ENCODE data around the gene CDH13.

DNA sequence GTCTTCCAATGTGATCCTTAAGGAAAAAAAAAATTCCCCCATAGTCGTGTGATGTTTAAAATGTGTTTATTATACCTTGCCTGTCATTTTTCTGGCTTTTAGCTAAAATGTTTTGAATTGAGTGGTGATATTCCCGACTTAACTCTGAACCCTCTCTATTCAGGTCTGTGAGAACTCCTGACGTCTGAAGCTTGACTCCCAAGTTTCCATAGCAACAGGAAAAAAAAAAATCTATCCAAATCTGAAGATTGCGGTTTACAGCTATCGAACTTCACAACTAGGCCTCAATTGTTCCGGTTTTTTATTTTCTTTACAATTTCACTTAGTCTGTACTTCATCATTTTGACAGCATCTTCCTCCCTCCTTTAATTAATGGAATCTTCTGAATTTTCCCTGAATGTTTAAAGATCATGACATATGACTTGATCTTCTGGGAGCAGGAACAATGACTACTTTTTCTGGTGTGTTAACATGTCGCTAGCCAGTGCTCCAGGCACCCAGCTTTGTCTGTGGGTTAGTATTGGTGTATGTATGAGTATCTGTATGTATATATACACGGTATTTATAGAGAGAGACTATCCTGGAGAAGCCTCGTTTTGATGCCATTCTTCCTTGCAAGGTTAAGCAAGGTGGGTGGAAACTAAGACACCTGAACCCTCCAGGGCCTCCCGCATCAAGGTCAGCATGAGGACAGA, 1168.2 kb downstream of the CDH13 start:
- TF ChIP-seq TCF4 (CRISPR knock-in tag; IDR thresholded peaks at IDR 0.05; ENCODE audit: borderline replicate concordance) (no peak), ZFP3 (CRISPR knock-in tag; IDR thresholded peaks at IDR 0.05) (no peak), TOX (CRISPR knock-in tag; IDR thresholded peaks at IDR 0.05; ENCODE audit: borderline replicate concordance) (no peak), RARB (CRISPR knock-in tag; IDR thresholded peaks at IDR 0.05) (no peak), ZNF8 (CRISPR knock-in tag; IDR thresholded peaks at IDR 0.05) (no peak), PPARA (CRISPR knock-in tag; IDR thresholded peaks at IDR 0.05; ENCODE audit: borderline replicate concordance) (no peak), GLIS3 (CRISPR knock-in tag; IDR thresholded peaks at IDR 0.05) (no peak), BACH2 (CRISPR knock-in tag; IDR thresholded peaks at IDR 0.05; ENCODE audit: borderline replicate concordance) (no peak), OSR1 (CRISPR knock-in tag; IDR thresholded peaks at IDR 0.05) (no peak)
- TF ChIP-seq, protein P1, sequence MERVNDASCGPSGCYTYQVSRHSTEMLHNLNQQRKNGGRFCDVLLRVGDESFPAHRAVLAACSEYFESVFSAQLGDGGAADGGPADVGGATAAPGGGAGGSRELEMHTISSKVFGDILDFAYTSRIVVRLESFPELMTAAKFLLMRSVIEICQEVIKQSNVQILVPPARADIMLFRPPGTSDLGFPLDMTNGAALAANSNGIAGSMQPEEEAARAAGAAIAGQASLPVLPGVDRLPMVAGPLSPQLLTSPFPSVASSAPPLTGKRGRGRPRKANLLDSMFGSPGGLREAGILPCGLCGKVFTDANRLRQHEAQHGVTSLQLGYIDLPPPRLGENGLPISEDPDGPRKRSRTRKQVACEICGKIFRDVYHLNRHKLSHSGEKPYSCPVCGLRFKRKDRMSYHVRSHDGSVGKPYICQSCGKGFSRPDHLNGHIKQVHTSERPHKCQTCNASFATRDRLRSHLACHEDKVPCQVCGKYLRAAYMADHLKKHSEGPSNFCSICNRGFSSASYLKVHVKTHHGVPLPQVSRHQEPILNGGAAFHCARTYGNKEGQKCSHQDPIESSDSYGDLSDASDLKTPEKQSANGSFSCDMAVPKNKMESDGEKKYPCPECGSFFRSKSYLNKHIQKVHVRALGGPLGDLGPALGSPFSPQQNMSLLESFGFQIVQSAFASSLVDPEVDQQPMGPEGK (CRISPR knock-in tag; IDR thresholded peaks at IDR 0.05; ENCODE audit: borderline replicate concordance): no peak

Data from SK-N-SH treated with all-trans-retinoic acid at 6 μM for 48 hours (cell line).